Activated CD4-positive, CD25-positive, alpha-beta regulatory T cell treated with anti-CD3 and anti-CD28 coated beads, Interleukin-2, amount 50 U/mL, for 24 hours (primary cell): Measurements from ENCODE around the gene TTLL4.
"Not testable (repeated sequence)": the region's sequence is repeated elsewhere in the genome, so short reads cannot be mapped to it uniquely, and the experiment has no call there.

ENCODE experiments used
- ATAC-seq, 2 donors: fragments of 150-1000 bp; cut with Tn5 transposase; one replicate each; pipeline ENCODE4 v1.10.0; 2021; ENCODE audit warnings: mild to moderate bottlenecking in 1 of 2, moderate library complexity in 1 of 2

Gene TTLL4

GRCh38 chr2:218745160-218745558, 34.5 kb downstream of the TTLL4 start:
- ATAC-seq, result no peak

DNA sequence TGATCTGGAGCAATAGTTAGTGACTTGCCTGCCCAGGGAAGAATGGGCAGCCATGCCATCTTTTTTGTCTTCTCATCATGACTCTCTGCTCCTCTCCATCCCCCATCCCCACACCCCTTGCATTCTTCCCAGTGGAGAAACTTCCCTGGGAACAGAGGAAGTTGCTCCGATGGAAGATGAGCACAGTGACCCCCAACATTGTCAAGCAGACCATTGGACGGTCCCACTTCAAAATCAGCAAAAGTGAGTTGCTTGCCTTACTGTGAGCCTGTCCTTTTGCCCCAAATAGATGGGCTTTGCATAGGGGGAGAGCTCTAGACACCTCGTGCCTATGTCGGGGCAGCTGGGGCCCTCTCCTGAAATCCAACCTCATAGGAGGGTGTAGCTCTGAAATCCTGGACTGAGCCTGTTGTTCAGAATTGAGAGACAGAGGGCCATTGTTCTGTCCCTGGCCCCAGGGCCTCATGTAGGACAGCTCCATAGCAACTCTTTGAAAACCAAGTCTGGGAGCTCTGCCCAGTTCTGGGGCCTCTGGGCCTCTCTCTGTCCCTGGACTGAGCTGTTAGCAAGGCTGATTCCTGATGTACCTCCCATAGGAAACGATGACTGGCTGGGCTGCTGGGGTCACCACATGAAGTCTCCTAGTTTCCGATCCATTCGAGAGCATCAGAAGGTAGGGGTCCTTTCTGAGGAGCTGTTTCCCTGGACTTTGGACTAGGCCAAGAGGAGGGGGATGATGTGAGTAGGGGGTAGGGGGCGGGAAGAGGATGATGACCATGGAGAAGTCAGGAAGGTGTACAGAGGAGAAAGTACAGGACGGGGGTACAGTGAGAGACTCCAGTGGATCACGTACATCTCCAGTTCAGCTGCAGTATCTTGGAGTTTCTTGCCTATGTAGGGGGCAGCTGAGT, 35.2 kb downstream of the TTLL4 start:
- no peak for ATAC-seq

GRCh38 chr2:218746470-218746795, 35.8 kb downstream of the TTLL4 start:
- no peak for ATAC-seq

GRCh38 chr2:218746960-218747359, 36.3 kb downstream of the TTLL4 start:
- no peak for ATAC-seq

DNA sequence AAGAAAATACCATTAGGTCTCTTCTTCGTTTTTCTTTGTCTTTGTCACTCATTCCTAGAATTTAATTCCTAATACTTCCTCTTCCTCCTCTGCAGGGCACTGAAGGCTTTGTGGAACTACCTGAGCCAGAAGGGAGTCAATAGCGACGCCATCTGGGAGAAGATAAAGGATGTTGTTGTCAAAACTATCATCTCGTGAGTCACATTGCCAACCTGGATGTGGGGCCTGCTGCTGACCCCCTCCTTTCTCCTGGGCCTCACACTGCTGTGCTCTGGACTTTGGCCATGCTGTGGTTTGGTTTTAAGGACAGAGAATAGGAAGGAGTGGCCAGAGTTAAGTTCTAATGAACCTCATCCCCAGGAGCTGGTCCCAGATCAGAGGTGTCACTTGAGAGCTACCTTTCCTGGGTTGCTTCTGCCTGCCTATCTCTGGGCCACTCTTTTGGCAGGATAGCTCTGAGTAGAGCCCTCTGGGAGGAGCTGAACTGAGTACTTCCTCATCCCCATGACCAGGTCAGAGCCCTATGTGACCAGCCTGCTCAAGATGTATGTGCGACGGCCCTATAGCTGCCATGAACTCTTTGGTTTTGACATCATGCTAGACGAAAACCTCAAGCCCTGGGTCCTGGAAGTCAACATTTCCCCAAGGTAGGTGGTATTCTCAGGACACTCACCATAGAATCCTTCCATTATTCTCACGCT, 38.3 kb downstream of the TTLL4 start:
- ATAC-seq, result no peak

GRCh38 chr2:218754201-218754600, 43.6 kb downstream of the TTLL4 start:
- ATAC-seq, result no peak

DNA sequence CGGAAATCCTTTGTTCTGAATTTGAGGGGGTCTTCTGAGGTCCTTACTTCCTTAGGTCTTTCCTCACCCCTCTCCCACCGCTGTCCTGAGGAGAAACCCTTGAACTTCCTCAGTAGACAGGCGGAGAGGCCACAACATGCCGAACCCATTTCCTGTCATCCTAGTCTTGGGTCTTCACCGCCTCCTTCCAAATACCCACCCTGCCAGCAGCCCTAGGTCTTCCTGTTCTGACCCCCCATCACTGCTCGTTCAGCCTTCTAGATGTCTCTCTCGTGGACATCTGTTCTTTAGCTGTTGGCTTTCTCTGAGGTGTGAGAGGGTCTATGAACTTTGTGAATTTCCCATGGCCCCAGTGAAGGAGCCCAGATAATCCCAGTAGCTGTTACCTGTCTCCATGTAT, 44.1 kb downstream of the TTLL4 start:
- ATAC-seq, result no peak

- no peak for ATAC-seq
These were observed 44.5 kb downstream of the TTLL4 start for GRCh38 chr2:218755198-218755566.

GRCh38 chr2:218755567-218756404, 45.2 kb downstream of the TTLL4 start:
- no peak for ATAC-seq

DNA sequence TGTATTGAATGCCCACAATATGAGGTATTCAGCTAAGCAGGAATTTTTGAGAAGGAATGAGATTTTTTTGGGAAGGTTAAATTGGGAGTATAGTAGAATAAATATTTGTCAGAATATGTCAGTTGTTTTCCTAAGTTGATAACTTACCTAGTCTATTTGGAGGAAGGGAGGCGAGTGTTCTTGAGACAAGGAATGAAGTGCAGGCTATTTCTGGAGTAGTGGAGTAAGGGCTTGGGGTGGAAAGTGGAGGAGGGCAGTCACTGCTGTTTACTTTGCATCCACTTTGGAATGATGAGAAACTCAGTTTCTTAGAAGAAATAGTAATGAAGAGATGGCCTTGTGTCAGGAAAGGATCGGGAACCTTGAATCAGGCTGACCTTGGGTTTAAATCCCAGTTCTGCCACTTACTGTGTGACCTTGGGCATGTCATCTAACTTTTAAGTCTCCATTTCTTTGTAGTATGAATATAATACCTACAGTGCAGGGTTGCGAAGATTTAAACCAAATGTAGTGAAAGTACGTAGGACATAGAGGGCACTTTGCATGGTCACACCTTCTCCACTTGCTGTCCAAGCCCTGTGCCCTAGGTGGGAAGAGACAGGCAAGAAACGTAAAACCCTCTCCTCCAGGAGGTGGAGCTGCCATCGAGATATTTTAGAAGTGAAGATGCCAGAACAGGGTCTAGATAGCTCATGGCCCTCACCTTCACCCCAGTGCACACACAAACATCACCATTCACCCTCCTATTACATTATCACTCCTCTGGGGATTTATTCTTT, 46.2 kb downstream of the TTLL4 start:
- ATAC-seq, result no peak

DNA sequence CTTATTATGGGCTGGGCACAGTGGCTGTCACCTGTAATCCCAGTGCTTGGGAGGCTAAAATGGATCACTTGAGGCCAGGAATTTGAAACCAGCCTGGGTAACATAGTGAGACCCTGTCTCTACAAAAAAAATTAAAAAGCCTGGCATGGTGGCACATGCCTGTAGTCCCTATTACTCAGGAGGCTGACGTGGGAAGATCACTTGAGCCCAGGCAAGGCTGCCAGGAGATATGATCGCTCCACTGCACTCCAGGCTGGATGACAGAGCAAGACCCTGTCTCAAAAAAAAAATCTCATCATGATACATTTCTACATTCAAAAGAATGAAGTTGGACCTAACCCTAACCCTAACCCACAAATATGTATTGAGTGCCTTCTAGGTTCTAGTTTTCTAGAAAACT, 51.2 kb downstream of the TTLL4 start:
- no peak for ATAC-seq

- not testable (repeated sequence) for ATAC-seq
These were observed 62.1 kb downstream of the TTLL4 start for GRCh38 chr2:218772759-218773158.

- ATAC-seq, result no peak
These were observed 63.2 kb downstream of the TTLL4 start for GRCh38 chr2:218773881-218774280.

- no peak for ATAC-seq
These were observed 65.9 kb downstream of the TTLL4 start for GRCh38 chr2:218776488-218776887.

- ATAC-seq, result no peak
These were observed 66.8 kb downstream of the TTLL4 start for GRCh38 chr2:218777276-218777990.

- ATAC-seq, result no peak
These were observed 69.4 kb downstream of the TTLL4 start for GRCh38 chr2:218780046-218780445.

DNA sequence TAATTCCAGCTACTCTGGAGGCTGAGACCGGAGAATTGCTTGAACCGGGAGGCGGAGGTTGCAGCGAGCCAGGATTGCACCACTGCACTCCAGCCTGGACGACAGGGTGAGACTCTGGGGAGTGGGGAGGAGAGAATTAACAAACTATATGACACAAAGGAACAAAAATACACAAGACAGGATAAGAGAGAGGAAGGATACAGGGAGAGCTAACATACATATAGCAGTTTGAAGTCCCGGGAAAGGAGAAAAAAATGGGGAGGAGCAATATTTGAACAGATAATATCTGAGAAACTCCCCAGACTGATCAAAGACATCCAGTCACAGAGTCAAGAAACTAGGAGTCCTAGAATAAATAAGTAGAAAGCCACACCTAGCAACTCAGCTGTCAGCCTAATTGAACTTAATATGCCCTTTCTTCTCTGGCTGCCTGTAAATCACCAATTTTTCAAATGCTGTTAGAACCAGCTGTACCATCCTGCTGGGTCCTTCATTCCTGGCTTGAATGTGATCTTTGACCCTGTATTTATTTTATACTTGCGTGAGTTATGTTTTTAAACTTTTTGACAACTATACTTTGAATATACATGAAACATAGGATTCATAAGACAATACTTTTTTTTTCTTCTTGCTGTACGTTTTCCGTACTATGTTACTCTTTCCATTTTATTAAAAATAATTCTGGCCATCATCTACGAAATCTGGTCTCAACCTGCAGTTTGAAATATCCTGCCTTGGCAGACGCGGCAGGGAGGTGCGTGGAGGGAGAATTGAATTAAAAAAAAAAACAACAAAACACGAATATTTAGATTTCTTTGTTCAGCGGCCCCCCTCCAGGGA, 70.4 kb downstream of the TTLL4 start:
- no peak for ATAC-seq

GRCh38 chr2:218781691-218782527, 71.3 kb downstream of the TTLL4 start, which contains the start of gene CYP27A1:
Gene CYP27A1, plus strand, starts transcription at chr2:218782147. Its CDS starts 36 bp downstream, at chr2:218782183.
- no peak for ATAC-seq

- ATAC-seq, result no peak
These were observed 71.9 kb downstream of the TTLL4 start for GRCh38 chr2:218782528-218782844.

GRCh38 chr2:218783688-218784087, 73.1 kb downstream of the TTLL4 start:
- no peak for ATAC-seq
